ES-I3 (cell line): ENCODE results near the gene MFSD6.
"Not testable (repeated sequence)": the region's sequence is repeated elsewhere in the genome, so short reads cannot be mapped to it uniquely, and the experiment has no call there.

Experiments used
- H3K36me3 ChIP-seq: 2 replicates; pipeline ENCODE4 v1.6.1; 2013; ENCODE audit warnings: mild to moderate bottlenecking, low read length, control low read depth, moderate library complexity; ENCODE audit not compliant: insufficient read depth
- H3K4me1 ChIP-seq: 2 replicates; pipeline ENCODE4 v1.6.1; 2013; ENCODE audit warnings: mild to moderate bottlenecking, control low read depth, low read length; ENCODE audit not compliant: insufficient read depth
- H3K9ac ChIP-seq: 2 replicates; pipeline ENCODE4 v1.6.1; 2013; ENCODE audit warnings: low read depth, mild to moderate bottlenecking, low read length, moderate library complexity
- H3K9me3 ChIP-seq: 2 replicates; pipeline ENCODE4 v1.6.1; 2013; ENCODE audit warnings: mild to moderate bottlenecking, low read length, moderate library complexity; ENCODE audit not compliant: control insufficient read depth, insufficient read depth

MFSD6 gene

GRCh38 chr2:190470256-190470826, 62.2 kb downstream of the MFSD6 start:
- H3K9ac ChIP-seq, result no peak overlapping the region

GRCh38 chr2:190477661-190478454, 69.7 kb downstream of the MFSD6 start:
- Histone ChIP-seq H3K9me3 (no peaks in the 10 kb centered on the region), H3K4me1 (no peaks in the 10 kb centered on the region), H3K36me3 (no peaks in the 10 kb centered on the region), H3K9ac (no peak overlapping the region)

More at GRCh38 chr2:190470256-190470826, 62.2 kb downstream of the MFSD6 start:
- H3K36me3 ChIP-seq, result no peaks in the 10 kb centered on the region
- H3K9me3 ChIP-seq, result no peaks in the 10 kb centered on the region
- H3K4me1 ChIP-seq, result 0 out of 2 replicates have a peak, but pooled peaks cover 4% of the 10 kb centered on the region

DNA sequence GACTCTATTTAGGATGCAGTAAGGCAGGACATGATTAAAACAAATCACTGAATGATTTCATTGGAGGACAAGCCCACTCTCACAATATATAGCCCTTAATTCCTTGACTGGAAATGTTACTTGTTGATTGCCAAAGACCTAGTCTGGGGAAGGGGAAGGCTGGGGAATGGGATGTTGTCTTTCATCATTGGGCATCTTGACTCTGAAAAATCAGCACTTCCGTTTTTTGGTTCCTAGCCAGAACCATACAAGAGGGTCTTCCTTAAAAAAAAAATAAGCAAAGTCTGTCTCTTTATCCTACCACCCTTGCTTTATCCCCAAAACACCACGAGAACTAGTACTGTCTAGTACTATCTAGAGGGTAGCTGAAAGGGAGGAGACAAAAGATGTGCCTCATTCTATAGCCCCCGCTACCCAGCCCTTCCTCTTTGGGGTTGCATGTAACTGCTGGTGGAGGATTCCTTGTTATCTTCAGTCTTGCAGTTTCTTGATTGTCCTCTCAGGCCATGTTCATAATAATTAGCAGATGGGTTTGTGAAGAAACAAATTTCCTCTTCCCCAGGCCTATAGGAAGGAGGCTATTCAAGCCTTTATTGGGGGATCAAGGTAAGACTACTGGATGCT, 70.5 kb downstream of the MFSD6 start:
- no peaks in the 10 kb centered on the region for H3K36me3 ChIP-seq
- no peaks in the 10 kb centered on the region for H3K9me3 ChIP-seq
- H3K9ac ChIP-seq, result no peak overlapping the region
- no peaks in the 10 kb centered on the region for H3K4me1 ChIP-seq

- Histone ChIP-seq H3K4me1 (no peaks in the 10 kb centered on the region), H3K9me3 (no peaks in the 10 kb centered on the region), H3K36me3 (no peaks in the 10 kb centered on the region), H3K9ac (no peak overlapping the region)
Observed at GRCh38 chr2:190481339-190481738, 73.2 kb downstream of the MFSD6 start.

DNA sequence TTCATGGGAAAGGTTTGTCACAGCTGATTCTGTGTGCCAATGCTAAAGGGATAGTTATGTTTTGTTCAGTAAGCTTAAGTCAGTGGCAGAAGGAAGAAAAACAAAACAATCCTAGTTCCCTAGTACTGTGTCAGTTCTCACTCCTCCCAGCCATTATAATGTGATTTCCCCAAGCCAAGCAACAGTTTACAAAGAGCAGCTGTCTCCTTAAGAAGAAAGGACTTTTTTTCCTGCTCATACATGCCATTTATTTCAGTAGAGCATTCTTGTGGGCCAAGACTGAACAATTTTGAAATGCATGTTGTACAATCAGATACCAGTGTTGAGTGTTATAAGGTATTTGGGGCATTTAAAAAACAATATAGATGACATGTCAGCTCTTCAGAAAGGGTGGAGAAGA, 74.3 kb downstream of the MFSD6 start:
- no peak overlapping the region for H3K9ac ChIP-seq

DNA sequence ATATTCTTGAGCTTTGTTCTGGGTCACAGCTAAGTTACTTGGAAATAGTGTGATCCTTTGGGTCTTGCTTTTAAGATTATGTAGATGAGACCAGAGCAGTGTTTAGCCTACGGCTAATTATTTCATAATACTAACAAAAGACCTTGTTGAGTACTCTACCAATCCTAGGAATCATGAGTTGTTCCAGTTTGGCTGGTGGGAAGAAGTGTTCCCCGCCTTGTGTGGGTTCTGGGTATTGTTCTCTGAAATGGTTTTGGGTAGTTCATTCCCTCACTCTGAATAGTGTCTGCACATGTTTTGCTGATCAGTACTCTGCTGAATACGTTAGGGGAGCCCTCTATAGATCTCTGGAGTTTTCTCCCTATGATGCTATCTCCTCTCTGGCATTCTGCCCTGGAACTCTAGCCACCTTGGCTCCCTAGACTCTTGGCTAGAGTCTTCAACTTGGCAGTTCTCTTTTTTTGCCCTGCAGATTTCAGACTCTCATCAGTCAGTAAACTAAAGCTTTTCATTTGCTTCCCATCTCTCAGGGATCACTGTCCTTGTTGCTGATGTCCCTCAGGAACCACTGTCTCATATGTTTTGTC, 78.0 kb downstream of the MFSD6 start:
- H3K9me3 ChIP-seq, result no peaks in the 10 kb centered on the region
- H3K9ac ChIP-seq, result no peak overlapping the region
- H3K4me1 ChIP-seq, result peaks cover 5% of the 10 kb centered on the region; the same call in 1 of the 2 replicates
- no peaks in the 10 kb centered on the region for H3K36me3 ChIP-seq

More for the DNA sequence above, 74.3 kb downstream of the MFSD6 start:
- Histone ChIP-seq H3K36me3 (no peaks in the 10 kb centered on the region), H3K9me3 (no peaks in the 10 kb centered on the region), H3K4me1 (no peaks in the 10 kb centered on the region)

GRCh38 chr2:190488516-190489233, 80.5 kb downstream of the MFSD6 start:
- Histone ChIP-seq H3K9ac (no peak overlapping the region), H3K36me3 (no peaks in the 10 kb centered on the region), H3K4me1 (peaks cover 5% of the 10 kb centered on the region; the same call in 1 of the 2 replicates), H3K9me3 (no peaks in the 10 kb centered on the region)

GRCh38 chr2:190489475-190489874, 81.3 kb downstream of the MFSD6 start:
- peaks cover 5% of the 10 kb centered on the region; the same call in 1 of the 2 replicates for H3K4me1 ChIP-seq
- H3K36me3 ChIP-seq, result no peaks in the 10 kb centered on the region
- H3K9me3 ChIP-seq, result no peaks in the 10 kb centered on the region
- no peak overlapping the region for H3K9ac ChIP-seq

GRCh38 chr2:190490502-190490901, 82.3 kb downstream of the MFSD6 start:
- Histone ChIP-seq H3K9ac (no peak overlapping the region), H3K36me3 (no peaks in the 10 kb centered on the region), H3K4me1 (peaks cover 5% of the 10 kb centered on the region; the same call in 1 of the 2 replicates), H3K9me3 (no peaks in the 10 kb centered on the region)

GRCh38 chr2:190493095-190493494, 84.9 kb downstream of the MFSD6 start:
- H3K9ac ChIP-seq, result no peak overlapping the region
- no peaks in the 10 kb centered on the region for H3K36me3 ChIP-seq
- no peaks in the 10 kb centered on the region for H3K9me3 ChIP-seq
- H3K4me1 ChIP-seq, result peaks cover 5% of the 10 kb centered on the region; the same call in 1 of the 2 replicates

DNA sequence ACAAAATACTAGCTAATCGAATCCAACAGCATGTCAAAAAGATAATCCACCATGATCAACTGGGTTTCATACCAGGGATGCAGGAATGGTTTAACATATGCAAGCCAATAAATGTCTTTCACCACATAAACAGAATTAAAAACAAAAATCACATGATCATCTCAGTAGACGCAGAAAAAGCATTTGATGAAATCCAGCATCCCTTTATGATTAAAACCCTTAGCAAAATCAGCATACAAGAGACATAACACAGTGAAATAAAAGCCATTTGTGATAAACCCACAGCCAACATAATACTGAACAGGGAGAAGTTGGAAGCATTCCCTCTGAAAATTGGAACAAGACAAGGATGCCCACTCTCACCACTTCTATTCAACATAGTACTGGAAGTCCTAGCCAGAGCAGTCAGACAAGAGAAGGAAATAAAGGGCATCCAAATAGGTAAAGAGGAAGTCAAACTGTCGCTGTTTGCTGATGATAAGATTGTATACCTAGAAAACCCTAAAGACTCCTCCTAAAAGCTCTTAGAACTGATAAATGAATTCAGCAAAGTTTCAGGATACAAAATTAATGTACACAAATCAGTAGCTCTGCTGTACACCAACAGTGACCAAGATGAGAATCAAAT, 86.6 kb downstream of the MFSD6 start:
- H3K9ac ChIP-seq, result not testable (repeated sequence)

DNA sequence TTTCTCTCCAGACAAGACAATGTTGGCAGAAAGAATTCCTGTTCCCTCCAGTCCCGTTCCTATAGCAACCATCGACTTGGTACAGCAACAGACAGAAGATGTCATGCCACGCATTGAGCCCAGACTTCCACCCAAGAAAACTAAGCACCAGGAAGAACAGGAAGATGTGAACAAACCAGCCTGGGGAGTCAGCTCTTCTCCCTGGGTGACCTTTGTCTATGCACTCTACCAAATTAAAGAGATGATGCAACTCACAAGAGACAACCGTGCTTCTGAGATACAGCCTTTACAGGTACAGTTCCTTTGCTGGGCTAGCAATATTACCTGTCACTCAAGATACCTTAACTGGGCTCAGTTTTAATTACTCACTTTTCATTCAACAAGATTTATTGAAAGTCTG, 89.3 kb downstream of the MFSD6 start:
- H3K4me1 ChIP-seq, result no peaks in the 10 kb centered on the region
- H3K36me3 ChIP-seq, result no peaks in the 10 kb centered on the region

More for the DNA sequence above, 86.6 kb downstream of the MFSD6 start:
- not testable (repeated sequence) for H3K4me1 ChIP-seq, H3K9me3 ChIP-seq, H3K36me3 ChIP-seq

GRCh38 chr2:190499273-190499672, 91.1 kb downstream of the MFSD6 start:
- H3K9me3 ChIP-seq, result no peaks in the 10 kb centered on the region
- no peaks in the 10 kb centered on the region for H3K36me3 ChIP-seq

More for the DNA sequence above, 89.3 kb downstream of the MFSD6 start:
- H3K9ac ChIP-seq, result no peak overlapping the region
- H3K9me3 ChIP-seq, result no peaks in the 10 kb centered on the region

More at GRCh38 chr2:190499273-190499672, 91.1 kb downstream of the MFSD6 start:
- Histone ChIP-seq H3K9ac (no peak overlapping the region), H3K4me1 (no peaks in the 10 kb centered on the region)
